Mesendoderm (in vitro differentiated cells): ENCODE data around the gene NOS1.
"Not testable (repeated sequence)": the region's sequence is repeated elsewhere in the genome, so short reads cannot be mapped to it uniquely, and the experiment has no call there.

Source experiments
- DNase-seq: peaks from one replicate; pipeline ENCODE4 v3.0.0; 2013
- H2AK5ac ChIP-seq: 2 replicates; pipeline ENCODE4 v1.6.1; 2013; ENCODE audit warnings: low read length, inconsistent platforms
- H2BK120ac ChIP-seq: 2 replicates; pipeline ENCODE4 v1.6.1; 2013; ENCODE audit warnings: low read depth, mild to moderate bottlenecking, low read length, moderate library complexity, mixed read lengths
- H2BK15ac ChIP-seq: replicated peaks from 2 replicates; pipeline ENCODE4 v1.6.1; 2013; ENCODE audit warnings: low read depth, mild to moderate bottlenecking, moderate library complexity
- H2BK5ac ChIP-seq: 2 replicates; pipeline ENCODE4 v1.6.1; 2013; ENCODE audit warnings: low read length, inconsistent platforms
- H3K18ac ChIP-seq: 2 replicates; pipeline ENCODE4 v1.6.1; 2013; ENCODE audit warnings: mild to moderate bottlenecking, low read length, mixed read lengths
- H3K23ac ChIP-seq: one replicate; pipeline ENCODE4 v1.6.1; 2013; ENCODE audit warnings: low read length
- H3K27ac ChIP-seq: 2 replicates; pipeline ENCODE4 v1.5.1; 2013; ENCODE audit warnings: low read depth, mild to moderate bottlenecking, inconsistent platforms, low read length, moderate library complexity
- H3K27me3 ChIP-seq: 2 replicates; pipeline ENCODE4 v1.6.1; 2013; ENCODE audit warnings: low read length, control low read depth, mild to moderate bottlenecking, inconsistent platforms; ENCODE audit not compliant: insufficient read depth, poor library complexity
- H3K36me3 ChIP-seq: 2 replicates; pipeline ENCODE4 v1.6.1; 2013; ENCODE audit warnings: low read length, inconsistent platforms; ENCODE audit not compliant: control insufficient read depth, insufficient read depth
- H3K4ac ChIP-seq: one replicate; pipeline ENCODE4 v1.6.1; 2013; ENCODE audit warnings: low read depth, mild to moderate bottlenecking, low read length, moderate library complexity
- H3K4me1 ChIP-seq: 2 replicates; pipeline ENCODE4 v1.6.1; 2013; ENCODE audit warnings: low read depth, low read length, inconsistent platforms; ENCODE audit not compliant: control insufficient read depth
- H3K4me2 ChIP-seq: 2 replicates; pipeline ENCODE4 v1.6.1; 2013; ENCODE audit warnings: low read length
- H3K4me3 ChIP-seq: 2 replicates; pipeline ENCODE4 v1.5.1; 2013; ENCODE audit warnings: mild to moderate bottlenecking, low read length
- H3K56ac ChIP-seq: one replicate; pipeline ENCODE4 v1.6.1; 2013; ENCODE audit warnings: low read length
- H3K79me1 ChIP-seq: 2 replicates; pipeline ENCODE4 v1.6.1; 2013; ENCODE audit warnings: low read length, inconsistent platforms
- H3K79me2 ChIP-seq: 2 replicates; pipeline ENCODE4 v1.6.1; 2013; ENCODE audit warnings: mild to moderate bottlenecking, low read length; ENCODE audit not compliant: control insufficient read depth, insufficient read depth
- H3K9ac ChIP-seq: 2 replicates; pipeline ENCODE4 v1.6.1; 2013; ENCODE audit warnings: low read length, inconsistent platforms
- H4K5ac ChIP-seq: one replicate; pipeline ENCODE4 v1.6.1; 2013; ENCODE audit warnings: low read length
- H4K8ac ChIP-seq: one replicate; pipeline ENCODE4 v1.6.1; 2013; ENCODE audit warnings: low read depth, mild to moderate bottlenecking, control low read depth, low read length, moderate library complexity
- WGBS: extraction: QIAGEN DNeasy Blood & Tissue Kit; methylation state at CpG from one replicate; pipeline ENCODE4 v1.1.7; 2013; ENCODE audit warnings: low lambda C conversion rate, missing lambda C conversion rate; ENCODE audit not compliant: insufficient coverage; ENCODE audit errors: extremely low coverage; 5-methylcytosine and 5-hydroxymethylcytosine counted together

Gene NOS1

DNA sequence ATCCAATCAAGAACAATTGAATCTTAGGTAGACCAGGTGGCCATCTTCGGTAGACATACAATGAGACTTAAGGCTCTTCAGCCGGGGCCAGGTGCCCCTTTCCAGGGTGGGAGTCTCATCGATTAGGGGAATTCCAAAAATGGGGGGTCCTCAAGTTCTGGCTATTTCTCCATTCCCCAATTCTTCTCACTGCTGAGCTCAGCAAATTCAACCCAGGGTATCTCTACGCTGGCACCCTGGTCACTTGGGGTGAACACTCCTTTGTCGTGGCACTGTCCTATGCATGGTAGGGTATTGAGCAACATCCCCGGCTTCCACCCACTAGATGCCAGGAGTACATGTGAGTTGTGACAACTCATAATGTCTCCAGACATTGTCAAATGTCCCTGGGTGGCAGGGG is 136.2 kb downstream of the NOS1 start:
- Histone ChIP-seq H3K56ac (no peak overlapping the region), H2BK15ac (no peak overlapping the region), H2BK5ac (no peak overlapping the region), H3K23ac (no peak overlapping the region), H3K9ac (no peak overlapping the region), H3K27ac (no peak overlapping the region), H3K4ac (no peak overlapping the region), H3K79me2 (no peaks in the 10 kb centered on the region), H3K4me2 (no peak overlapping the region), H3K79me1 (no peaks in the 10 kb centered on the region), H2BK120ac (no peak overlapping the region), H3K4me3 (no peak overlapping the region), H3K36me3 (no peaks in the 10 kb centered on the region), H4K5ac (no peak overlapping the region), H3K18ac (no peak overlapping the region), H3K4me1 (no peaks in the 10 kb centered on the region), H2AK5ac (no peak overlapping the region), H4K8ac (no peak overlapping the region), H3K27me3 (no peaks in the 10 kb centered on the region)
- WGBS = no CpG with 5 or more reads among the region's 6 CpGs
- no peak for DNase-seq

DNA sequence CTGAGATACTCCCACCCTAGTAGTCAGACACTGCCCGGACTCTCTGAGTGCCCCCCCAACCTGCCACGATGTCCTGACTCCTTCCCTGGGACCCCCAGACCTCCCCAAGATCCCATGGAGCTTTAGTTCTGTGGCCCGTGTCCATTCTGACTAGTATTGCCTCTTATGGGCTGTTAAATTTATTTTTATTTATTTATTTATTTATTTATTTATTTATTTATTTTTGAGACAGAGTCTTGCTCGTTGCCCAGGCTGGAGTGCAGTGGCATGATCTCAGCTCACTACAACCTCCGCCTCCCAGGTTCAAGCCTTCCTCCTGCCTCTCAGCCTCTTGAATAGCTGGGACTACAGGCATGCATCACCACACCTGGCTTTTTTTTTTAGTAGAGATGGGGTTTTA is 140.5 kb downstream of the NOS1 start:
- H3K27me3 ChIP-seq, H3K4me2 ChIP-seq, H2BK5ac ChIP-seq, H3K56ac ChIP-seq, H2AK5ac ChIP-seq, H3K79me2 ChIP-seq, H3K4ac ChIP-seq, H3K27ac ChIP-seq, H4K8ac ChIP-seq, H3K18ac ChIP-seq, H3K9ac ChIP-seq, H3K23ac ChIP-seq, DNase-seq, H2BK15ac ChIP-seq, H3K36me3 ChIP-seq, H3K4me1 ChIP-seq, H2BK120ac ChIP-seq, H4K5ac ChIP-seq, H3K4me3 ChIP-seq, H3K79me1 ChIP-seq: not testable (repeated sequence)
- no CpG with 5 or more reads among the region's 5 CpGs for WGBS

DNA sequence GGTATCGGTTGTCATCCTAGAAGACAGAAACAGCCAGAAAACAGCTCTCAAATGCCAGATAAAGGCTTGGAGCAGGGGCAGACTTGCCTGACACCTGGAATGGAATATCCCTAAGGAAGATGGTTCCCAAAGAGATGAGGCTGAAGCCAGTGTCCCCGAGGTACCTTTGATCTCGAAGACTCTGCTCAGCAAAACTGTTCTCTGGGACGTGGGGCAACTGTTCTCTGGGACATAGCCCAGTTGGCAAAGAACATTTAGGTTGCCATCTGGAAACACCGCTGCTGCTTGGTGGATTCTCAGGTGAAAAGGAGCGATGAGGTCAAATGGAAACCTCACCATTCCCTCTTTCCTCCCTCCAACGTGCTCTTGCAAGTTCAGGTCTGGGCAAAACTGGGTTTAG is 143.3 kb downstream of the NOS1 start:
- H3K27ac ChIP-seq = no peak overlapping the region
- H3K9ac ChIP-seq = no peak overlapping the region
- H3K4me3 ChIP-seq = no peak overlapping the region
- no peaks in the 10 kb centered on the region for H3K4me1 ChIP-seq
- no peak overlapping the region for H3K4me2 ChIP-seq
- no peak overlapping the region for H4K8ac ChIP-seq
- no peak overlapping the region for H3K18ac ChIP-seq
- H3K36me3 ChIP-seq = no peaks in the 10 kb centered on the region
- H3K79me2 ChIP-seq = no peaks in the 10 kb centered on the region
- no peak overlapping the region for H4K5ac ChIP-seq
- no peaks in the 10 kb centered on the region for H3K79me1 ChIP-seq
- H3K56ac ChIP-seq = no peak overlapping the region
- WGBS = no CpG with 5 or more reads among the region's 7 CpGs
- H3K4ac ChIP-seq = no peak overlapping the region
- no peak overlapping the region for H2BK15ac ChIP-seq
- H3K27me3 ChIP-seq = no peaks in the 10 kb centered on the region
- H2AK5ac ChIP-seq = no peak overlapping the region
- no peak for DNase-seq
- H2BK120ac ChIP-seq = no peak overlapping the region
- H2BK5ac ChIP-seq = no peak overlapping the region
- H3K23ac ChIP-seq = no peak overlapping the region

DNA sequence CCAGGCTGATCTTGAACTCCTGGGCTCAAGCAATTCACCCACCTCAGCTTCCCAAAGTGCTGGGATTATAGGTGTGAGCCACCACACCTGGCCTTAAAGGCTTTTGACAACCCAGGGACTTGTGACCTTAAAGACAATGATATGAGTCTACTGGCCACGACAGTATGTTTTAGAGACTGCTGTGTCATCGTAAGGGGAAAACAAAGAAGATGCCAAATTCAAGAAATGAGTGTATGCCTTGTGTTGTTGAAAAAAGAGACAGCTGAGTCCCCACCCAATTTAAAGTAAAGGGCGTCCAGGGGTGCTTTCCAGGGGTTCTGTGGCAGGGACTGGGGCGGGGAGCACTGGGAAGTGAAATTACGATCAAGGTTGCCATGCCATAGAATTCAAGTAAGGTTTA is 144.7 kb downstream of the NOS1 start:
- H3K4ac ChIP-seq = no peak overlapping the region
- H3K4me1 ChIP-seq = no peaks in the 10 kb centered on the region
- H2BK5ac ChIP-seq = no peak overlapping the region
- no peak overlapping the region for H3K4me3 ChIP-seq
- no peak overlapping the region for H3K9ac ChIP-seq
- no peaks in the 10 kb centered on the region for H3K27me3 ChIP-seq
- DNase-seq = no peak
- no peak overlapping the region for H2BK120ac ChIP-seq
- no peak overlapping the region for H3K23ac ChIP-seq
- H2BK15ac ChIP-seq = no peak overlapping the region
- no peaks in the 10 kb centered on the region for H3K79me1 ChIP-seq
- no peaks in the 10 kb centered on the region for H3K79me2 ChIP-seq
- H3K36me3 ChIP-seq = no peaks in the 10 kb centered on the region
- WGBS = no CpG with 5 or more reads among the region's 5 CpGs
- no peak overlapping the region for H3K4me2 ChIP-seq
- no peak overlapping the region for H2AK5ac ChIP-seq
- no peak overlapping the region for H3K56ac ChIP-seq
- no peak overlapping the region for H4K8ac ChIP-seq
- no peak overlapping the region for H3K18ac ChIP-seq
- no peak overlapping the region for H3K27ac ChIP-seq
- H4K5ac ChIP-seq = no peak overlapping the region

DNA sequence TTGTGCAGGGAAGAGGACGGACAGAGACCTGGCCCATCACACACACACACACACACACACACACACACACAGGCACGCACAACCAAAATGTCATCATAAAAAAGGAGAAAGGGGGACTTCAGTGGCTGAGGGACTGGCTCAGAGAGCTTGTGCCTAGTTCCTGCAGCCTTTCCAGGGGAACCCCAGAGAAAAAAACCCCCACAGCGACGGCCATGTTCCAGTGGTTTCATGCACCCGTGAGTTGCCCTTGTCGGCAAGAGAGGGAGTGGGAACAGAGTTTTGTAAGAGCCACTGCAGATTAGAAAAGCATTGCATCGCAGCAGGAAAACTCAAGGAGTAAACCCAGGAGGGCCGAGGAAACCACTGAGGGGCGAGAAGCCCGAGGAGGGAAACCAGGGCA is 146.6 kb downstream of the NOS1 start:
- no peak overlapping the region for H2BK15ac ChIP-seq
- DNase-seq = no peak
- no peaks in the 10 kb centered on the region for H3K27me3 ChIP-seq
- no peak overlapping the region for H3K56ac ChIP-seq
- no peak overlapping the region for H4K5ac ChIP-seq
- no peak overlapping the region for H3K18ac ChIP-seq
- no peak overlapping the region for H2BK120ac ChIP-seq
- no peaks in the 10 kb centered on the region for H3K79me2 ChIP-seq
- no peak overlapping the region for H3K4me3 ChIP-seq
- no peak overlapping the region for H2AK5ac ChIP-seq
- H3K4me2 ChIP-seq = no peak overlapping the region
- H3K4ac ChIP-seq = no peak overlapping the region
- no peak overlapping the region for H3K9ac ChIP-seq
- no peaks in the 10 kb centered on the region for H3K36me3 ChIP-seq
- no peak overlapping the region for H3K23ac ChIP-seq
- H3K4me1 ChIP-seq = no peaks in the 10 kb centered on the region
- whole genome bisulfite sequencing = no CpG with 5 or more reads among the region's 10 CpGs
- H3K27ac ChIP-seq = no peak overlapping the region
- H3K79me1 ChIP-seq = no peaks in the 10 kb centered on the region
- H4K8ac ChIP-seq = no peak overlapping the region
- no peak overlapping the region for H2BK5ac ChIP-seq

DNA sequence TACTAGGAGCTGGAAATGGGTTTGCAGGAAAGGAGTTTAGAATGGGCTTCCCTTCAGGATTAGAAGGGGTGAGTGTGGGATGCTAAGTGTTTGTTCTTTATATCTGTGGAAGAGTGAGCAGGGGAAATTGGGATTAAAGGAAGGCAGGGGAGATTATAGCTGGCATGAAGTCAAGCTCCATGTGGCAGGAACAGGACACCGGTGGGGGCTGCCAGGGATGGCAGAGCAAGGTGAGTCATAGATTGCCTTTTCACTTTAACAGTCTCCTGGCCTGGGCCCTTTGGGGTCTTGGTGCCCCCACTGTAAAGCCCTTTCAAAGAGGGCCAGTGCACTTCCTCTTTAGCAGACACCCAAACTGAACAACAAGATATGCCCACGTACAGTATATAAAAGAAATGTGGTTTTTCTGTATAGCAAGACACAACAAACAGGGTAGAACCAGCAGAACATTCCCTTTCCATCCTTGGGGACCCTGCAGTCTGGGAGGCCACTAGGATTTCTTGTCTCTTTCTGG is 148.1 kb downstream of the NOS1 start:
- H2AK5ac ChIP-seq = no peak overlapping the region
- H3K18ac ChIP-seq = no peak overlapping the region
- H3K23ac ChIP-seq = no peak overlapping the region
- no peak overlapping the region for H3K4me2 ChIP-seq
- no CpG with 5 or more reads among the region's 2 CpGs for WGBS
- DNase-seq = no peak
- no peak overlapping the region for H4K5ac ChIP-seq
- no peak overlapping the region for H3K4ac ChIP-seq
- no peak overlapping the region for H3K9ac ChIP-seq
- no peak overlapping the region for H3K56ac ChIP-seq
- no peaks in the 10 kb centered on the region for H3K79me1 ChIP-seq
- H2BK120ac ChIP-seq = no peak overlapping the region
- H3K27ac ChIP-seq = no peak overlapping the region
- no peak overlapping the region for H3K4me3 ChIP-seq
- no peak overlapping the region for H2BK15ac ChIP-seq
- H3K27me3 ChIP-seq = no peaks in the 10 kb centered on the region
- H3K4me1 ChIP-seq = no peaks in the 10 kb centered on the region
- H2BK5ac ChIP-seq = no peak overlapping the region
- no peak overlapping the region for H4K8ac ChIP-seq
- H3K36me3 ChIP-seq = no peaks in the 10 kb centered on the region
- H3K79me2 ChIP-seq = no peaks in the 10 kb centered on the region
